ENCODE data around the gene FMNL2. TPM values are rescaled to one million over a fixed set of nuclear protein-coding genes. Genes with fewer than 3 reads are reported as not detected.

Gene FMNL2
- total and polyA plus RNA-seq, 2 experiments from 2014 or later = 16.5 to 45.4 TPM

GRCh38 chr2:152600697-152601096 is 265.7 kb downstream of the FMNL2 start (continued):
- no peak for TF ChIP-seq ZNF462 (CRISPR knock-in tag; IDR thresholded peaks at IDR 0.05)
- no peak for TF ChIP-seq CTCF (conservative IDR thresholded peaks at IDR 0.05; ENCODE audit: low read depth in 2 of 2)
- no peak for TF ChIP-seq ETS1 (IDR thresholded peaks at IDR 0.05)
- no peak for TF ChIP-seq NANOG (IDR thresholded peaks at IDR 0.05; ENCODE audit: borderline replicate concordance)

GRCh38 chr2:152602750-152603149 is 267.8 kb downstream of the FMNL2 start:
- Histone ChIP-seq H3F3A (replicated peaks; ENCODE audit: low read depth) (no peaks in the 10 kb centered on the region), H3K4me2 (no peak overlapping the region), H3K79me2 (replicated peaks; ENCODE audit: insufficient read depth) (no peaks in the 10 kb centered on the region), H2AFZ (no peak overlapping the region), H3K36me3 (ENCODE audit: insufficient read depth) (0 out of 2 replicates have a peak, but pooled peaks cover 4% of the 10 kb centered on the region), H3K27me3 (ENCODE audit: insufficient read depth) (no peaks in the 10 kb centered on the region), H3K27ac (ENCODE audit: low read depth) (no peak overlapping the region), H3K4me1 (ENCODE audit: insufficient read depth) (peaks cover 5% of the 10 kb centered on the region; the same call in 1 of the 2 replicates), H3K9me2 (ENCODE audit: insufficient read depth) (peaks cover 8% of the 10 kb centered on the region; the same call in 1 of the 2 replicates), H4K20me1 (replicated peaks; ENCODE audit: insufficient read depth) (0 out of 2 replicates have a peak, but pooled peaks cover 9% of the 10 kb centered on the region), H3K4me3 (no peak overlapping the region)
- Mint-ChIP-seq H3K4me3 (no peak overlapping the region), H3K27me3 (ENCODE audit: insufficient read depth, low read depth, poor library complexity) (peaks cover 4% of the 10 kb centered on the region), H3K9me3 (no peaks in the 10 kb centered on the region), H3K4me1 (peaks cover 18% of the 10 kb centered on the region; the same call in 2 of the 3 replicates), H3K27ac (no peak overlapping the region; the same call in 1 of the 2 replicates), H3K36me3 (ENCODE audit: low read depth) (peaks cover 4% of the 10 kb centered on the region; the same call in 1 of the 3 replicates)
- no peak for DNase-seq (ENCODE audit: low spot score)
- ATAC-seq = no peak
- no peak for TF ChIP-seq POLR2AphosphoS5 (IDR thresholded peaks at IDR 0.05; ENCODE audit: low read depth)
- TF ChIP-seq EZH2 (IDR thresholded peaks at IDR 0.05; ENCODE audit: low read depth, unreplicated experiment) = no peak
- no peak for TF ChIP-seq EZH2phosphoT487 (IDR thresholded peaks at IDR 0.05; ENCODE audit: unreplicated experiment)
- no peak for TF ChIP-seq ZNF114 (CRISPR knock-in tag; IDR thresholded peaks at IDR 0.05)
- TF ChIP-seq NANOG (IDR thresholded peaks at IDR 0.05; ENCODE audit: borderline replicate concordance) = no peak
- TF ChIP-seq JUNB (IDR thresholded peaks at IDR 0.05; ENCODE audit: unreplicated experiment) = no peak
- TF ChIP-seq ZNF331 (CRISPR knock-in tag; IDR thresholded peaks at IDR 0.05; ENCODE audit: low read depth) = no peak
- TF ChIP-seq CREB1 (CRISPR knock-in tag; IDR thresholded peaks at IDR 0.05; ENCODE audit: low read depth) = no peak
- no peak for TF ChIP-seq CTCF (conservative IDR thresholded peaks at IDR 0.05; ENCODE audit: low read depth in 2 of 2)
- TF ChIP-seq ETS1 (IDR thresholded peaks at IDR 0.05) = no peak
- TF ChIP-seq STAT1 (IDR thresholded peaks at IDR 0.05; ENCODE audit: unreplicated experiment) = no peak
